Neutrophil (primary cell): Measurements from ENCODE around the gene ARHGAP22.

Source experiments
- H3K27ac ChIP-seq: fragments of 200-600 bp; sonication (generic); 2 replicates; pipeline ENCODE4 v1.5.1; 2016; ENCODE audit warnings: mild to moderate bottlenecking, moderate library complexity
- H3K27me3 ChIP-seq: fragments of 200-600 bp; sonication (generic); 2 replicates; pipeline ENCODE4 v1.6.0; 2016; ENCODE audit warnings: mild to moderate bottlenecking
- H3K36me3 ChIP-seq: fragments of 200-600 bp; sonication (generic); 2 replicates; pipeline ENCODE4 v1.5.1; 2017
- H3K4me1 ChIP-seq, 2 experiments: fragments of 200-600 bp in 1 of 2; sonication (generic) in 1 of 2; 1 replicate in 1 of 2; 2 replicates in 1 of 2; pipeline versions ENCODE4 v1.5.1 to v1.6.1; 2013 to 2016; ENCODE audit warnings: low read depth in 1 of 2, low read length in 1 of 2, mild to moderate bottlenecking in 1 of 2, moderate library complexity in 1 of 2; ENCODE audit not compliant: control insufficient read depth in 1 of 2, insufficient read depth in 1 of 2
- H3K4me3 ChIP-seq, 2 experiments: fragments of 200-600 bp in 1 of 2; sonication (generic) in 1 of 2; 1 replicate in 1 of 2; 2 replicates in 1 of 2; pipeline ENCODE4 v1.5.1; 2013 to 2016; ENCODE audit warnings: low read depth in 1 of 2, low read length in 1 of 2, mild to moderate bottlenecking in 1 of 2, moderate library complexity in 1 of 2
- H3K9me3 ChIP-seq: fragments of 200-600 bp; sonication (generic); 2 replicates; pipeline ENCODE4 v1.5.1; 2016
- CTCF ChIP-seq: fragments of 200-600 bp; sonication (generic); IDR thresholded peaks from 2 replicates; pipeline ENCODE4 v1.5.1; 2016; ENCODE audit warnings: antibody characterized with exemption

The ARHGAP22 gene

GRCh38 chr10:48636231-48636630, 31.4 kb upstream of the ARHGAP22 start:
- no peak for TF ChIP-seq CTCF
- no peaks in the 10 kb centered on the region for H3K36me3 ChIP-seq
- H3K4me3 ChIP-seq: no peak overlapping the region
- H3K9me3 ChIP-seq: no peaks in the 10 kb centered on the region
- H3K4me1 ChIP-seq: no peaks in the 10 kb centered on the region
- no peak overlapping the region for H3K27ac ChIP-seq
- peaks cover 47% of the 10 kb centered on the region for H3K27me3 ChIP-seq

- H3K36me3 ChIP-seq: no peaks in the 10 kb centered on the region
- H3K27me3 ChIP-seq: peaks cover 47% of the 10 kb centered on the region
- H3K4me3 ChIP-seq: no peak overlapping the region
- no peaks in the 10 kb centered on the region for H3K9me3 ChIP-seq
- no peak for TF ChIP-seq CTCF
- H3K4me1 ChIP-seq: no peaks in the 10 kb centered on the region
- no peak overlapping the region for H3K27ac ChIP-seq
Measured at GRCh38 chr10:48634984-48635557, 30.2 kb upstream of the ARHGAP22 start.

GRCh38 chr10:48634198-48634983, 29.5 kb upstream of the ARHGAP22 start:
- H3K9me3 ChIP-seq: no peaks in the 10 kb centered on the region
- no peaks in the 10 kb centered on the region for H3K4me1 ChIP-seq
- TF ChIP-seq CTCF: no peak
- peaks cover 47% of the 10 kb centered on the region for H3K27me3 ChIP-seq
- no peak overlapping the region for H3K4me3 ChIP-seq
- H3K36me3 ChIP-seq: no peaks in the 10 kb centered on the region
- no peak overlapping the region for H3K27ac ChIP-seq

GRCh38 chr10:48633381-48634197, 28.7 kb upstream of the ARHGAP22 start:
- Histone ChIP-seq H3K36me3 (no peaks in the 10 kb centered on the region), H3K27ac (no peak overlapping the region), H3K4me1 (no peaks in the 10 kb centered on the region), H3K4me3 (no peak overlapping the region), H3K9me3 (no peaks in the 10 kb centered on the region), H3K27me3 (peaks cover 40% of the 10 kb centered on the region)
- TF ChIP-seq CTCF: no peak

- Histone ChIP-seq H3K9me3 (no peaks in the 10 kb centered on the region), H3K27me3 (peaks cover 40% of the 10 kb centered on the region), H3K4me3 (no peak overlapping the region), H3K27ac (no peak overlapping the region), H3K4me1 (no peaks in the 10 kb centered on the region), H3K36me3 (no peaks in the 10 kb centered on the region)
- no peak for TF ChIP-seq CTCF
Measured at GRCh38 chr10:48632166-48632565, 27.3 kb upstream of the ARHGAP22 start.
